Ascending aorta (tissue), 2 donors: ENCODE data around the gene ITGA2. TPM values are rescaled to one million over a fixed set of nuclear protein-coding genes. Genes with fewer than 3 reads are reported as not detected.

Experiments
- DNase-seq, 2 donors: peaks; one replicate each; pipeline ENCODE4 v3.0.0-alpha.2; 2019; ENCODE audit warnings: low spot score in 2 of 2
- H3K27ac ChIP-seq, 2 donors: fragments of 200-600 bp; sonication (generic); one replicate each; pipeline ENCODE4 v1.5.1; 2016 to 2017; ENCODE audit warnings: mild to moderate bottlenecking in 1 of 2
- H3K27me3 ChIP-seq: fragments of 200-600 bp; sonication (generic); one replicate; pipeline ENCODE4 v1.5.1; 2017
- H3K36me3 ChIP-seq, 2 donors: fragments of 200-600 bp; sonication (generic); one replicate each; pipeline ENCODE4 v1.5.1; 2016
- H3K4me1 ChIP-seq, 2 donors: fragments of 200-600 bp; sonication (generic); one replicate each; pipeline ENCODE4 v1.5.1; 2016 to 2017; ENCODE audit warnings: mild to moderate bottlenecking in 1 of 2
- H3K4me3 ChIP-seq, 2 donors: fragments of 200-600 bp; sonication (generic); one replicate each; pipeline ENCODE4 v1.5.1; 2016 to 2017; ENCODE audit warnings: mild to moderate bottlenecking in 1 of 2
- H3K9me3 ChIP-seq, 2 donors: fragments of 200-600 bp; sonication (generic); one replicate each; pipeline ENCODE4 v1.5.1; 2016
- intact Hi-C: fragments of 100-400 bp; cut with DNase I; formaldehyde crosslinking; loops from one replicate; pipeline ENCODE4 v1.15.1; 2023
- total RNA-seq: library from RNA; depleted of rRNA; stranded (reverse); fragments of >200 nt; gene quantifications from one replicate; pipeline ENCODE4 v1.1.0, GENCODE V29; 2016
- TF ChIP-seq, protein P1 (sequence below), 3 experiments: fragments of 200-600 bp in 2 of 3; fragments of 450-650 bp in 1 of 3; sonication (generic) in 2 of 3; IDR thresholded peaks; one replicate each; pipeline ENCODE4 v1.5.1; 2016 to 2019; ENCODE audit warnings: antibody characterized with exemption in 3 of 3, mild to moderate bottlenecking in 1 of 3, moderate library complexity in 1 of 3

The ITGA2 gene
- total RNA-seq, 1 donor from 2014 or later: 3.2 TPM

DNA sequence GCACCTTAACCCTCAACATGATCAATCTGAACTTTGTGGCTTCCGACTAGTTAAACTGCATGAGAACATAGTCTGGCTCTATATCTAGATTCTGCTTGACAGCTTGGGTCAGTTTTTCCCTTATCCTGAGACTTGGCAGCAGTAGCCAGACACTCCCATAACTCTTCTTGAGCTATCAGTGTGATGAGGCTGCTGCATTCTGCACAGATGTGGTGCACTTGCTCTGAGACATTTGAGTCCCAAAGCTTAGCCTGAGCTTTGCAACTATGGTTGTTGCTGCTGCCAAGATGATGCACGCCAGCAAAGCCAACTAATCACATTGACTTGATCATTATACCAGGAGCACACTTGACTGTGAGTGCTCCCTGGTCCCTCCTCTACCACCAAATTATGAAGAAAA lies 84.2 kb downstream of the ITGA2 start:
- TF ChIP-seq, protein P1, sequence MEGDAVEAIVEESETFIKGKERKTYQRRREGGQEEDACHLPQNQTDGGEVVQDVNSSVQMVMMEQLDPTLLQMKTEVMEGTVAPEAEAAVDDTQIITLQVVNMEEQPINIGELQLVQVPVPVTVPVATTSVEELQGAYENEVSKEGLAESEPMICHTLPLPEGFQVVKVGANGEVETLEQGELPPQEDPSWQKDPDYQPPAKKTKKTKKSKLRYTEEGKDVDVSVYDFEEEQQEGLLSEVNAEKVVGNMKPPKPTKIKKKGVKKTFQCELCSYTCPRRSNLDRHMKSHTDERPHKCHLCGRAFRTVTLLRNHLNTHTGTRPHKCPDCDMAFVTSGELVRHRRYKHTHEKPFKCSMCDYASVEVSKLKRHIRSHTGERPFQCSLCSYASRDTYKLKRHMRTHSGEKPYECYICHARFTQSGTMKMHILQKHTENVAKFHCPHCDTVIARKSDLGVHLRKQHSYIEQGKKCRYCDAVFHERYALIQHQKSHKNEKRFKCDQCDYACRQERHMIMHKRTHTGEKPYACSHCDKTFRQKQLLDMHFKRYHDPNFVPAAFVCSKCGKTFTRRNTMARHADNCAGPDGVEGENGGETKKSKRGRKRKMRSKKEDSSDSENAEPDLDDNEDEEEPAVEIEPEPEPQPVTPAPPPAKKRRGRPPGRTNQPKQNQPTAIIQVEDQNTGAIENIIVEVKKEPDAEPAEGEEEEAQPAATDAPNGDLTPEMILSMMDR (IDR thresholded peaks at IDR 0.05): no peak
- DNase-seq: no peak
- H3K36me3 ChIP-seq: peaks cover 0 to 3% of the 10 kb centered on the region in 2 donors
- H3K27me3 ChIP-seq: no peaks in the 10 kb centered on the region
- no peak overlapping the region for H3K27ac ChIP-seq
- no peaks in the 10 kb centered on the region for H3K4me1 ChIP-seq
- no peaks in the 10 kb centered on the region for H3K9me3 ChIP-seq
- intact Hi-C loops: no loop called here
- no peak overlapping the region for H3K4me3 ChIP-seq

DNA sequence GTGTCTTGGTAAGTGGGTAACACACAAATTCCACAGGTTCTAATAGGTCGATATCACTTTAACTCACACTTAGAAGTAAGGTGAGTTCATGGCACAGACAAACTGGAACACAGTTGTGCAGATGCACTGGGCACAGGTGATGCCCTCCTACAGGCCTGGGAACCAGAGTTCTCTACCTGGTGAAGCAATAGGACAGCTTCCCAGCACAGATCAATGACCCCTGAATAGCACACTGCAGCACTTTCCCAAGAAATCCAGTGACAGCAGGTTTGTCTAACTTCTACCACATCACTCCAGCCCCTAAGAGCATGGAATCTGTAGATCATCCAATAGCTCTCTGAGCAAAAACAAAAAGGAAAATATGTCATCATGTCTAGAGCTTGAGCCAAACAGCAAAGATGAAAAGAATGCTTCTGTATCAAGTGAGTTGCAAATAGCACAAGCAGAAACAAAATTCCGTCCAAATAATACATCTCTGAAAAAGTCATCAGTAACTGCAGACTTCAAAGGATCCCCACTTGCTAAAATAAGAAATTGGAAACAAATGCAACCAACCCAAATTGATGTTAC lies 86.9 kb downstream of the ITGA2 start:
- H3K4me1 ChIP-seq: no peaks in the 10 kb centered on the region
- DNase-seq: no peak
- no peak overlapping the region for H3K4me3 ChIP-seq
- TF ChIP-seq, protein P1 (IDR thresholded peaks at IDR 0.05): no peak
- H3K9me3 ChIP-seq: no peaks in the 10 kb centered on the region
- peaks cover 0 to 3% of the 10 kb centered on the region in 2 donors for H3K36me3 ChIP-seq
- intact Hi-C loops: no loop called here
- H3K27ac ChIP-seq: no peak overlapping the region
- no peaks in the 10 kb centered on the region for H3K27me3 ChIP-seq

DNA sequence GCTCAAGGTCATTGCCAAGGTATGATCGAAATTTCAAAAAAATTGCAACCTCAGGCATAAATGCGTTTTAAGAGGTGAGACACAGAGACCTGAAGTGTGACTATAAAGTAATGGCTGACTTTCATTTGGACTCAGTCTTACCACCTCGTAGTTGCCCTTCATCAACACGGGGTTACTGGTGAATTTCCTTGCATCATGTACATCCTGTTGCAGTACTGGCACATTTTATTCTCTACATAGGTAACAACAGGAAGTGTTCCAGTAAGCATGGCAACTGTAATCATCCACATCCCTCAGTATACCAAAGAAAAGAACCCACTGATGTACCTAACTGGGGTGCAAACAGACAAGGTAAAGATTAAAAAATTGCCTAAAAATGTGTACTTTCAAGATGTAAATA lies 91.1 kb downstream of the ITGA2 start:
- TF ChIP-seq, protein P1 (IDR thresholded peaks at IDR 0.05): no peak
- Histone ChIP-seq H3K27ac (no peak overlapping the region), H3K27me3 (no peaks in the 10 kb centered on the region), H3K9me3 (no peaks in the 10 kb centered on the region), H3K4me3 (no peak overlapping the region), H3K4me1 (no peaks in the 10 kb centered on the region), H3K36me3 (peaks cover 0 to 3% of the 10 kb centered on the region in 2 donors)
- intact Hi-C loops: no loop called here
- no peak for DNase-seq

DNA sequence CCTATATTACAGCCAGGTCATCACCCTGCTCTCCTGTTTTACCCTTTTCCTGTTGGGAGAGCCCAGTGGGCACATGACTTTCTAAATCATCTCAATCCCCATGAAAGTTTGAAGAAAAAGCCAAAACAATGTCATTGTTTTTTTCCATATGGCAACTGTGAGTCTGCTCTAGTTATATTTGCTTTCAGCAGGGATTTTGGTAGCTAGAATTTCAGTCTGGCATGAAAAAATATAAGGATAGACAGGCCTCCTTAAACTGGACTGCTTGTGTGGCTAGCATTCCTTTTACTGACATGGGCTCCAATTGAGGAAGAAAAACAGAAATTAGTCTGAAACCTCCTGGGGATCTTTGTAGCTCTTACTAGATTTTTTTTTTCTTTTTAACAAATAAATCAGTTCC lies 94.8 kb downstream of the ITGA2 start:
- no peaks in the 10 kb centered on the region for H3K4me1 ChIP-seq
- H3K4me3 ChIP-seq: no peak overlapping the region
- TF ChIP-seq, protein P1 (IDR thresholded peaks at IDR 0.05): no peak
- H3K36me3 ChIP-seq: no peaks in the 10 kb centered on the region
- H3K27ac ChIP-seq: no peak overlapping the region
- intact Hi-C loops: no loop called here
- no peaks in the 10 kb centered on the region for H3K27me3 ChIP-seq
- DNase-seq: no peak
- no peaks in the 10 kb centered on the region for H3K9me3 ChIP-seq

DNA sequence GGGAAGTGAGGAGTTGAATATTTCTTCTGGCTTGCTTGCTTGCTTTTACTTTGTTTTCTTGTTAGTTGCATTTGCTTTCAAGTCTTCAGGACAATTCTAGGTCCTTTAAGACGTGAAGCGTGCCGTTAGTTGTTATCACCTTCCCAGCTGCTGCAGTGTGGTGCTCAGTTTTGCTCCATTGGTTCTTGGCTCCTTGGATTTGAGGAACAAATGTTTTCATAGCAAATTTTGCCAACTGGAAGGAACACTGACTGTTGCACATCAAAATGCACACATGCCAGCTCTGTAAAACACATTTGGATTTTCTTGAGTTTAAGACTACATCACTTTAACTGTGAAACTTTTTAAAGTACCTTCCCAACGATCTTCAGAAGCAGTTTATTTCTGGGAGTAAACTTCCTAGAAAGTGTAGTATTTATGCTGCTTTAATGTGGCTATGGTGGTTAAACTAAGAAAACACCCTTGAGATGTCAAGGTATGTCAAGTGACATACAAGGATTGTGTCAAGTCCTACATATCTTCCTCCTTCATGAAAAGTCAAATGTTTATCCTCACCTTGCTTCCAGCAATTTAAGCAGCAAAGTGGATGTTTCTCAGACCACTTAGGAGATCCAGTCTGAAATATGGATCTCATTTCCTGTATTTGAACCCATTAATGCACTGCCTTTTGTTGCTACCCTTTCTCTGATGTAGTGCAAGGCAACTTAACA lies 95.5 kb downstream of the ITGA2 start:
- no peak overlapping the region for H3K4me3 ChIP-seq
- H3K36me3 ChIP-seq: no peaks in the 10 kb centered on the region
- DNase-seq: no peak
- TF ChIP-seq, protein P1 (IDR thresholded peaks at IDR 0.05): no peak
- H3K27me3 ChIP-seq: no peaks in the 10 kb centered on the region
- H3K9me3 ChIP-seq: no peaks in the 10 kb centered on the region
- intact Hi-C loops: no loop called here
- H3K27ac ChIP-seq: no peak overlapping the region
- H3K4me1 ChIP-seq: no peaks in the 10 kb centered on the region
